Measurements from ENCODE around the gene HCRTR1.

The HCRTR1 gene

GRCh38 chr1:31626223-31627207 is 9.0 kb downstream of the HCRTR1 start:
- DNase-seq (ENCODE audit: low read depth), result no peak

- no peak for DNase-seq (ENCODE audit: low read depth)
Observed at GRCh38 chr1:31627301-31627929, 9.9 kb downstream of the HCRTR1 start.

GRCh38 chr1:31627930-31628559 is 10.6 kb downstream of the HCRTR1 start:
- DNase-seq (ENCODE audit: low read depth), result no peak

- no peak for DNase-seq (ENCODE audit: low read depth)
Observed at GRCh38 chr1:31628931-31629556, 11.6 kb downstream of the HCRTR1 start.

GRCh38 chr1:31632649-31633048 is 15.2 kb downstream of the HCRTR1 start:
- DNase-seq (ENCODE audit: low read depth), result no peak

- DNase-seq (ENCODE audit: low read depth), result no peak
Observed at GRCh38 chr1:31633117-31633516, 15.6 kb downstream of the HCRTR1 start.

GRCh38 chr1:31637915-31638673 is 20.6 kb downstream of the HCRTR1 start:
- DNase-seq (ENCODE audit: low read depth), result no peak

GRCh38 chr1:31639543-31639942 is 22.1 kb downstream of the HCRTR1 start:
- no peak for DNase-seq (ENCODE audit: low read depth)

- DNase-seq (ENCODE audit: low read depth), result no peak
Observed at GRCh38 chr1:31640179-31640578, 22.7 kb downstream of the HCRTR1 start.

- no peak for DNase-seq (ENCODE audit: low read depth)
Observed at GRCh38 chr1:31640964-31641363, 23.5 kb downstream of the HCRTR1 start.

- no peak for DNase-seq (ENCODE audit: low read depth)
Observed at GRCh38 chr1:31642366-31642765, 24.9 kb downstream of the HCRTR1 start.

GRCh38 chr1:31642897-31643296 is 25.4 kb downstream of the HCRTR1 start:
- no peak for DNase-seq (ENCODE audit: low read depth)

GRCh38 chr1:31643976-31644559 is 26.6 kb downstream of the HCRTR1 start:
- no peak for DNase-seq (ENCODE audit: low read depth)

GRCh38 chr1:31644560-31645273 is 27.2 kb downstream of the HCRTR1 start, which contains the start of gene PEF1:
PEF1 (minus strand) TSS chr1:31644876; CDS start chr1:31644864, 12 bp downstream.
- DNase-seq (ENCODE audit: low read depth), result peak; percentile 99

- no peak for DNase-seq (ENCODE audit: low read depth)
Observed at GRCh38 chr1:31645274-31645568, 27.7 kb downstream of the HCRTR1 start.

- DNase-seq (ENCODE audit: low read depth), result no peak
Observed at GRCh38 chr1:31646259-31646960, 28.9 kb downstream of the HCRTR1 start.

GRCh38 chr1:31647106-31647505 is 29.6 kb downstream of the HCRTR1 start:
- no peak for DNase-seq (ENCODE audit: low read depth)

- DNase-seq (ENCODE audit: low read depth), result no peak
Observed at GRCh38 chr1:31648190-31648589, 30.7 kb downstream of the HCRTR1 start.

- no peak for DNase-seq (ENCODE audit: low read depth)
Observed at GRCh38 chr1:31648641-31649357, 31.3 kb downstream of the HCRTR1 start.

Data from activated gamma-delta T cell treated with anti-CD3 and anti-CD28 coated beads, Interleukin-2, amount 50 U/mL, for 16 hours (primary cell).